Body of pancreas (tissue), 4 donors: Measurements from ENCODE around the gene TMEM240. TPM values are rescaled to one million over a fixed set of nuclear protein-coding genes. Genes with fewer than 3 reads are reported as not detected.
"Not testable (repeated sequence)": the region's sequence is repeated elsewhere in the genome, so short reads cannot be mapped to it uniquely, and the experiment has no call there.

ENCODE experiments used
- ATAC-seq: fragments of 150-250 bp; one replicate; pipeline ENCODE4 v1.9.1; 2016
- DNase-seq, 4 donors: peaks; one replicate each; pipeline ENCODE4 v3.0.0-alpha.2; 2019
- H3K27ac ChIP-seq, 4 donors: fragments of 200-600 bp; sonication (generic); 1 replicate in 3 of 4; 2 replicates in 1 of 4; pipeline versions ENCODE4 v1.5.1 to v1.6.1; 2016 to 2019; ENCODE audit warnings: mild to moderate bottlenecking in 1 of 4, mixed read lengths in 1 of 4, moderate library complexity in 1 of 4
- H3K27me3 ChIP-seq, 2 donors: fragments of 200-600 bp; sonication (generic); one replicate each; pipeline ENCODE4 v1.6.0; 2016; ENCODE audit warnings: mild to moderate bottlenecking in 1 of 2
- H3K36me3 ChIP-seq, 2 donors: fragments of 200-600 bp; sonication (generic); replicated peaks in 1 of 2; 2 replicates each; pipeline ENCODE4 v1.5.1; 2016; ENCODE audit warnings: low read depth in 2 of 2; ENCODE audit not compliant: insufficient read depth in 1 of 2
- H3K4me1 ChIP-seq: fragments of 200-600 bp; sonication (generic); one replicate; pipeline ENCODE4 v1.6.0; 2016
- H3K4me3 ChIP-seq, 2 donors: fragments of 200-600 bp; sonication (generic); 1 replicate in 1 of 2; 2 replicates in 1 of 2; pipeline ENCODE4 v1.5.1; 2016 to 2019
- H3K9me3 ChIP-seq, 3 donors: fragments of 200-600 bp; sonication (generic); 1 replicate in 2 of 3; 2 replicates in 1 of 3; pipeline ENCODE4 v1.5.1; 2016
- POLR2A ChIP-seq, 3 donors: fragments of 450-650 bp; IDR thresholded peaks; one replicate each; pipeline ENCODE4 v1.6.1; 2016; ENCODE audit warnings: antibody characterized with exemption in 3 of 3, mild to moderate bottlenecking in 2 of 3
- WGBS, 2 donors: methylation state at CpG; one replicate each; pipeline ENCODE4 v1.1.5; 2017; 5-methylcytosine and 5-hydroxymethylcytosine counted together
- intact Hi-C: fragments of 100-400 bp; cut with DNase I; formaldehyde crosslinking; loops from one replicate; pipeline ENCODE4 v1.15.1; 2023
- total RNA-seq, 2 donors: library from RNA; depleted of rRNA; stranded (reverse); fragments of >200 nt; gene quantifications; one replicate each; pipeline ENCODE4 v1.1.0, GENCODE V29; 2016
- TF ChIP-seq, protein P1 (sequence below), 7 experiments: fragments of 450-650 bp in 4 of 7; fragments of 200-600 bp in 3 of 7; sonication (generic) in 3 of 7; IDR thresholded peaks; one replicate each; pipeline ENCODE4 v1.5.1; 2016 to 2019; ENCODE audit warnings: antibody characterized with exemption in 7 of 7

The TMEM240 gene
- total RNA-seq, 2 donors from 2014 or later = 1.0 to 3.6 TPM

DNA sequence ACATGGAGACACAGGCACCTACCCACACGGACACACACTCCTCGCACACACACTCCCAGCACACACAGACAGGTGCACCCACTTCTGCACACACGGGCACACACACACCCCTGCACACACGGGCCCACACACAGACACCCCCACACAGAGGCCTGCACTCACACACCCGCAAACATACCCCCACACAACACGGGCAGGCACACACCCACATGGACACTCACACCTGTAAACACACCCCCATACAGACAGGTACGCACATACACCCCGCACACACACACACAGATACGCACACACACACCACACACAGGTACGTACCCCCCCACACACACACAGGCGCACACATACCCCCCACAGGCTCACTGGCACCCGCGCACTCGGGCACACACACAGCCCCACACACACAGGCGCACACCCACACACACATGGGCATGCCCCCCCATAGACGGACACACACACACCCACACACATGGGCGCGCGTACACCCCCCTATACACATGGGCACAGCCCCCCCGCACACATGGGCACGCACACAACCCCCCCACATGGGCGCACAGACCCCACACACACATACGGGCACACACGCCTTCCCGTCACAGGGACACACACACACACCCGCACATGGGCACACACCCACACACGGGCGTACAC is 22.3 kb downstream of the TMEM240 start:
- Histone ChIP-seq H3K27ac (no peak overlapping the region), H3K9me3 (no peaks in the 10 kb centered on the region), H3K4me1 (peaks cover 5% of the 10 kb centered on the region), H3K4me3 (no peak overlapping the region), H3K27me3 (no peaks in the 10 kb centered on the region), H3K36me3 (peaks cover 0 to 10% of the 10 kb centered on the region in 2 donors)
- TF ChIP-seq, protein P1, sequence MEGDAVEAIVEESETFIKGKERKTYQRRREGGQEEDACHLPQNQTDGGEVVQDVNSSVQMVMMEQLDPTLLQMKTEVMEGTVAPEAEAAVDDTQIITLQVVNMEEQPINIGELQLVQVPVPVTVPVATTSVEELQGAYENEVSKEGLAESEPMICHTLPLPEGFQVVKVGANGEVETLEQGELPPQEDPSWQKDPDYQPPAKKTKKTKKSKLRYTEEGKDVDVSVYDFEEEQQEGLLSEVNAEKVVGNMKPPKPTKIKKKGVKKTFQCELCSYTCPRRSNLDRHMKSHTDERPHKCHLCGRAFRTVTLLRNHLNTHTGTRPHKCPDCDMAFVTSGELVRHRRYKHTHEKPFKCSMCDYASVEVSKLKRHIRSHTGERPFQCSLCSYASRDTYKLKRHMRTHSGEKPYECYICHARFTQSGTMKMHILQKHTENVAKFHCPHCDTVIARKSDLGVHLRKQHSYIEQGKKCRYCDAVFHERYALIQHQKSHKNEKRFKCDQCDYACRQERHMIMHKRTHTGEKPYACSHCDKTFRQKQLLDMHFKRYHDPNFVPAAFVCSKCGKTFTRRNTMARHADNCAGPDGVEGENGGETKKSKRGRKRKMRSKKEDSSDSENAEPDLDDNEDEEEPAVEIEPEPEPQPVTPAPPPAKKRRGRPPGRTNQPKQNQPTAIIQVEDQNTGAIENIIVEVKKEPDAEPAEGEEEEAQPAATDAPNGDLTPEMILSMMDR (IDR thresholded peaks at IDR 0.05) = no peak
- TF ChIP-seq POLR2A (IDR thresholded peaks at IDR 0.05) = no peak
- DNase-seq (no peak), ATAC-seq (no peak)
- intact Hi-C loops = no loop called here
- WGBS, 2 donors = 80 to 95% methylated on average over 9 to 23 of the region's 28 CpGs

DNA sequence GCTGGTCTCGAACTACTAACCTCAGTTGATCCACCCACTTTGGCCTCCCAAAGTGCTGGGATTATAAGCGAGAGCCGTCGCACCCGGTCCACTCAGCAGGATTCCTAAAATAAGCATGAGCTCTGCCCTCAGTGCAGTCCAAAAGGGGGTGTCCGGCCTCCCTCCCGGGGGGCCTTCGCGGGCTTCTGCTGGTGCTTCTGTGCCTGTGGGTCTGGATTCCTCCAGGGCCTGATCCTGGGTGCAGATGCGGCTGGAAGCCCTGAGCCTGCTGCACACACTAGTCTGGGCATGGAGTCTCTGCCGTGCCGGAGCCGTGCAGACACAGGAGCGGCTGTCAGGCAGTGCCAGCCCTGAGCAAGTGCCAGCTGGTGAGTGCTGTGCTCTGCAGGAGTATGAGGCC is 23.5 kb downstream of the TMEM240 start:
- not testable (repeated sequence) for H3K4me1 ChIP-seq

DNA sequence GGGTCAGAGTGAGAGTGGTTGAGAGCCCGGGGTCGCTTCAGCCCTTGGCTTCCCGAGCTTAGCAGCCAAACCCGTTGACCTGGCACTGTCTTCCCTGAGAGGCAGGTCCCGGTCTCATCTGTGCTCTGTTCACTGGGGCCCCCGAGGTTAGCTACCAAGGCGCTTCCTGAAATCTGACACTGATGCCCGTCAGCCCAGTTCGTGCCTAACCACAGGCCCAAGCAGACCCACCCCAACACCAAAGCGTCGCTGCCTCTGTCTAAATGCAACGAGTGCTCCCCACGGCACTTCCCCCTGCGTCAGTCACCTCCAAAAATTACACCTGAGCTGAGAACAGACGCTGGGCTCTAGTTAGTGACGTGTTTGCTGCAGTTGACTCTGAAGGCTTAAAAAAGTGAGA is 26.0 kb downstream of the TMEM240 start:
- DNase-seq, H3K36me3 ChIP-seq, H3K9me3 ChIP-seq, H3K27me3 ChIP-seq, intact Hi-C loops, H3K4me3 ChIP-seq, ATAC-seq, H3K27ac ChIP-seq: not testable (repeated sequence)
- peaks cover 17% of the 10 kb centered on the region for H3K4me1 ChIP-seq
- WGBS, 2 donors = 69 to 91% methylated on average over 4 to 13 of the region's 16 CpGs

More for the DNA sequence above, 23.5 kb downstream of the TMEM240 start:
- H3K27ac ChIP-seq, H3K27me3 ChIP-seq, DNase-seq, H3K9me3 ChIP-seq, H3K36me3 ChIP-seq, H3K4me3 ChIP-seq, ATAC-seq, intact Hi-C loops: not testable (repeated sequence)
- WGBS, 2 donors = 83 to 98% methylated on average over 7 to 11 of the region's 14 CpGs

DNA sequence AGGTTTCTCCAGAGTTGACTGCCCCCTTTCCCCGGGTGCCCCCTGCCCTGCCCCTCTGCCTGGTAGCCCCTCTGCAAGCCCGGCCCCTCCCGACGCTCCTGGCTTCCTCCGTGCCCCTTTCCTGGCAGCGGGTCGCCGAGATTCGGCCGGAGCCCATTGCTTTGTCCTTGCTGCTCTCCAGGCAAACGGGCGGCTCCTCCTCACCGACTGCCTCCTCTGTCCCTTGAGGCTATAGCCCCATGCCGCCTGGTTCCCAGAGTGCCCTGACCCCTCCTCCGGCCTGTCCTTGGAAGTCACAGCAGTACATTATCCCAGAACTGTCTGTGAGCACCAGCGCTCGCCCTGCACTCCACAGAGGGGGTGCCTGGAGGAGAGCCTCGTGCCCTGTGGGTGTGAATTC is 26.7 kb downstream of the TMEM240 start:
- ATAC-seq, H3K4me3 ChIP-seq, H3K36me3 ChIP-seq, H3K9me3 ChIP-seq, DNase-seq, H3K27me3 ChIP-seq, intact Hi-C loops, H3K27ac ChIP-seq: not testable (repeated sequence)
- H3K4me1 ChIP-seq = peaks cover 17% of the 10 kb centered on the region
- 41 to 70% methylated on average over 4 to 16 of the region's 18 CpGs for WGBS, 2 donors

DNA sequence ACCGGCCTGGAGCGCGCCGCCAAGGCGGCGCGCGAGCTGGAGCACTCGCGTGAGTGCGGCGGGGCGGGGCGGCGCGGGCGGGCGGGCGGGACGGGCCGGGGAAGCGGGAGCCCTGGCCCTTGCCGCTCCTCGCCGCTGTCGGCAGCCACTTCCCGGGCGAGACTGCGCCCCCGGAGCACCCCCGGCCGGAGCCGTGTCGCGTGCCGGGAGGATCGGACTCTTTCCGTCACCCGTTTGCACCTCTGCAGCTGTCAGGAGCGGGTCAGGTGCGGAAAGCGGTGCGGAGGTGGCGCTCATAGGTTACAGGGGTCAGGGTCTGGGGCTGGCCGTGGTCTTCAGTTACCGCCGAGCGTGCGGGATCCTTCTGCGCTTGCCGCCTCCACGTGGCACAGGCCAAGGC is 28.0 kb downstream of the TMEM240 start:
- DNase-seq, intact Hi-C loops, H3K9me3 ChIP-seq, ATAC-seq, H3K36me3 ChIP-seq, H3K27me3 ChIP-seq: not testable (repeated sequence)
- Histone ChIP-seq H3K4me1 (peaks cover 17% of the 10 kb centered on the region), H3K27ac (peak overlapping the region; percentile 49 to 97 (median 88)), H3K4me3 (peak overlapping the region in 1 of 2 donors; percentile 32)
- 0% methylated on average over 5 to 31 of the region's 52 CpGs for WGBS, 2 donors

DNA sequence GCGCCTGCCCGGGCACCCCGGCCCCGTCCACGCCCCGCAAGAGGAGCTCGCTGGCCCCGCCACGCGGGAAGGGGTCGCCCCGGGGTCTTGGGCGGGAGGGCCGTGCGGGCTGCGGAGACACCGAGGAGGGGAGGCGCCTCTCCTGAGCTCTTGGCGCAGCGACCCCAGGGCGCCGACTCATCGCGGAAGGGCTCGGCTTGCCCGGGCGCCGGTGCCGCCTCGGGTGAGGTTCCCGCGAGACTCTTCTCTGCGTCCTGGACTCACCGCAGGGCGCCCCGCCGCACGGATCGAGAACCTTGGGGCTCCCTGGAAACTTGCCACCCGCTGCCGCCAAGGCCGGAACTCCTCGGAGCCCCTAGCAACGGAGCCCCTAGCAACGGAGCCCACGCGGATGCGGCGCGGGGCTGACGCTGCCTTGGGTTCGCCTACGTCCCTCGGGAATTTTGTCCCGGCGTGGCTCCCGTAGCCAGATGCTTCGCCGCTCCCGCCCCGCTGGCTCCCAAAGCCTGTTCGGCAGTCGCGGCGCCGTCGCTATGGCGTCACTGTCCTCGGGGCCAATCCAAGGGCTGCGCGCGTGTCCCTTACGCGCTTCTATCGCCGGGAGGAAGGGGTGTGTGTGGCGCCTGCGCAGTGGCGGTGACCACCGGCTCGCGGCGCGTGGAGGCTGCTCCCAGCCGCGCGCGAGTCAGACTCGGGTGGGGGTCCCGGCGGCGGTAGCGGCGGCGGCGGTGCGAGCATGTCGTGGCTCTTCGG is 28.7 kb downstream of the TMEM240 start, which contains the start of gene ATAD3A:
ATAD3A (plus strand) TSS at position 630 of the 753 bp plus-strand sequence; CDS start at position 737, 107 bp downstream.
- WGBS, 2 donors = 0% methylated on average over 28 to 97 of the region's 99 CpGs
- Histone ChIP-seq H3K4me3 (peak within 1 kb of the TSS; percentile 25 to 50), H3K36me3 (no peaks in the 10 kb centered on the region), H3K9me3 (no peaks in the 10 kb centered on the region), H3K27me3 (no peaks in the 10 kb centered on the region), H3K4me1 (peaks cover 17% of the 10 kb centered on the region), H3K27ac (peak within 1 kb of the TSS; percentile 49 to 97 (median 88))
- peak; percentile 98 to 99 (median 98) for DNase-seq
- intact Hi-C loops = no loop called here
- ATAC-seq = peak; percentile 97
- peak in 2 of 3 donors; percentile 71 to 74 for TF ChIP-seq POLR2A (IDR thresholded peaks at IDR 0.05)
- TF ChIP-seq, protein P1 (IDR thresholded peaks at IDR 0.05) = peak in 2 of 7 experiments; percentile 29 to 34
